Hepatocyte (in vitro differentiated cells): ENCODE measurements around the gene LRMDA.
"Not testable (repeated sequence)": the region's sequence is repeated elsewhere in the genome, so short reads cannot be mapped to it uniquely, and the experiment has no call there.

Source experiments
- EZH2 ChIP-seq: fragments of 200-600 bp; sonication (generic); IDR thresholded peaks from 2 replicates; pipeline ENCODE4 v1.6.1; 2016; ENCODE audit warnings: antibody characterized with exemption, mild to moderate bottlenecking, borderline replicate concordance
- EZH2phosphoT487 ChIP-seq: fragments of 200-600 bp; sonication (generic); IDR thresholded peaks from one replicate; pipeline ENCODE4 v1.6.1; 2018; ENCODE audit warnings: antibody characterized with exemption, mild to moderate bottlenecking, low read depth, moderate library complexity; ENCODE audit not compliant: unreplicated experiment, severe bottlenecking
- TF ChIP-seq, protein P1 (sequence below): fragments of 200-600 bp; sonication (generic); IDR thresholded peaks from 2 replicates; pipeline ENCODE4 v1.5.1; 2016; ENCODE audit warnings: antibody characterized with exemption, mild to moderate bottlenecking; ENCODE audit not compliant: poor library complexity

DNA sequence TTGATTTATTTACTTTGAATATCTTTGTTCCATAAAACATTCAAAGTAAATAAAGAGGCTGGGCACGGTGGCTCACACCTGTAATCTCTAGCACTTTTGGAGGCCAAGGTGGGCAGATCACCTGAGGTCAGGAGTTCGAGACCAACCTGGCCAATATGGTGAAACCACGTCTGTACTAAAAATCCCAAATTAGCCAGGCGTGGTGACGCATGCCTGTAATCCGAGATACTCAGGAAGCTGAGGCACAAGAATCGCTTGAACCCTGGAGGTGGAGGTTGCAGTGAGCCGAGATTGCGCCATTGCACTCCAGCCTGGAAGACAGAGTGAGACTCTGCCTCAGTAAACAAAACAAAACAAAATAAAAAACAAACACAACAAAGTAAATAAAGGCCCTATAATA lies 1153.0 kb downstream of the LRMDA start:
- TF ChIP-seq, protein P1, sequence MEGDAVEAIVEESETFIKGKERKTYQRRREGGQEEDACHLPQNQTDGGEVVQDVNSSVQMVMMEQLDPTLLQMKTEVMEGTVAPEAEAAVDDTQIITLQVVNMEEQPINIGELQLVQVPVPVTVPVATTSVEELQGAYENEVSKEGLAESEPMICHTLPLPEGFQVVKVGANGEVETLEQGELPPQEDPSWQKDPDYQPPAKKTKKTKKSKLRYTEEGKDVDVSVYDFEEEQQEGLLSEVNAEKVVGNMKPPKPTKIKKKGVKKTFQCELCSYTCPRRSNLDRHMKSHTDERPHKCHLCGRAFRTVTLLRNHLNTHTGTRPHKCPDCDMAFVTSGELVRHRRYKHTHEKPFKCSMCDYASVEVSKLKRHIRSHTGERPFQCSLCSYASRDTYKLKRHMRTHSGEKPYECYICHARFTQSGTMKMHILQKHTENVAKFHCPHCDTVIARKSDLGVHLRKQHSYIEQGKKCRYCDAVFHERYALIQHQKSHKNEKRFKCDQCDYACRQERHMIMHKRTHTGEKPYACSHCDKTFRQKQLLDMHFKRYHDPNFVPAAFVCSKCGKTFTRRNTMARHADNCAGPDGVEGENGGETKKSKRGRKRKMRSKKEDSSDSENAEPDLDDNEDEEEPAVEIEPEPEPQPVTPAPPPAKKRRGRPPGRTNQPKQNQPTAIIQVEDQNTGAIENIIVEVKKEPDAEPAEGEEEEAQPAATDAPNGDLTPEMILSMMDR = not testable (repeated sequence)
- TF ChIP-seq EZH2, EZH2phosphoT487: not testable (repeated sequence)
